DMS53 (cell line): ENCODE data around the gene PGAP3.
"Not testable (repeated sequence)": the region's sequence is repeated elsewhere in the genome, so short reads cannot be mapped to it uniquely, and the experiment has no call there.

Source experiments
- DNase-seq: peaks from one replicate; lab custom pipeline; 2025; lab: John Stamatoyannopoulos, UW

The PGAP3 gene

DNA sequence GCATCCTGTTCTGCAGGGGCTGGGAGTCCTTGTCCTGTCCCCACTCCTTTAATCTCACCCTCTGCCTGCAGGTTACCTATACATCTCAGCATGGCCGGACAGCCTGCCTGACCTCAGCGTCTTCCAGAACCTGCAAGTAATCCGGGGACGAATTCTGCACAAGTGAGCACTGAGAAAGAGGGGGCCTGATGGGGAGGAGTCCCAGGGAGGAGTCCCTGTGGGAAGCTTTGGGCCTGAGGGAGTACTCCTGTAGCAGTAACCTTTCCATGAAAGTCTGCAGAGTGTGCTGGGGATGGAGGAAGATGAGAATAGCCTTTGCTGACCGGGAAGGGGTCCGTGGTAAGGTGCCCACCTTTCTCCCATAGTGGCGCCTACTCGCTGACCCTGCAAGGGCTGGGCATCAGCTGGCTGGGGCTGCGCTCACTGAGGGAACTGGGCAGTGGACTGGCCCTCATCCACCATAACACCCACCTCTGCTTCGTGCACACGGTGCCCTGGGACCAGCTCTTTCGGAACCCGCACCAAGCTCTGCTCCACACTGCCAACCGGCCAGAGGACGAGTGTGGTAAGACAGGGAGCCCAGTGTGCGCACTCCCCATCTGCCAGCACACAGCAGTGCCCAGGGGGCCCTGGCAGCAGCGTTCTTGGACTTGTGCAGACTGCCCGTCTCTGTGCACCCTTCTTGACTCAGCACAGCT is 27.7 kb upstream of the PGAP3 start:
- DNase-seq, result no peak

GRCh38 chr17:39714234-39714633 is 26.4 kb upstream of the PGAP3 start:
- no peak for DNase-seq

- DNase-seq, result no peak
These were observed 24.0 kb upstream of the PGAP3 start for GRCh38 chr17:39711851-39712250.

DNA sequence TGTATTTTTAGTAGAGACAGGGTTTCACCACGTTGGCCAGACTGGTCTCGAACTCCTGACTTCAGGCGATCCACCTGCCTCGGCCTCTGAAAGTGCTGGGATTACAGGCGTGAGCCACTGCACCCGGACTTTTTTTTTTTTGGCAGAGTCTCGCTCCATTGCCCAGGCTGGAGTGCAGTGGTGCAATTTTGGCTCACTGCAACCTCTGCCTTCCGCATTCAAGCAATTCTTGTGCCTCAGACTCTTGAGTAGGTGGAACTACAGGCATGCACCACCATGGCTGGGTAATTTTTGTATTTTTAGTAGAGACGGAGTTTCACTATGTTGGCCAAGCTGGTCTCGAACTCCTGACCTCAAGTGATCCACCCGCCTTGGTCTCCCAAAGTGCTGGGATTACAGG is 23.2 kb upstream of the PGAP3 start:
- DNase-seq, result not testable (repeated sequence)

DNA sequence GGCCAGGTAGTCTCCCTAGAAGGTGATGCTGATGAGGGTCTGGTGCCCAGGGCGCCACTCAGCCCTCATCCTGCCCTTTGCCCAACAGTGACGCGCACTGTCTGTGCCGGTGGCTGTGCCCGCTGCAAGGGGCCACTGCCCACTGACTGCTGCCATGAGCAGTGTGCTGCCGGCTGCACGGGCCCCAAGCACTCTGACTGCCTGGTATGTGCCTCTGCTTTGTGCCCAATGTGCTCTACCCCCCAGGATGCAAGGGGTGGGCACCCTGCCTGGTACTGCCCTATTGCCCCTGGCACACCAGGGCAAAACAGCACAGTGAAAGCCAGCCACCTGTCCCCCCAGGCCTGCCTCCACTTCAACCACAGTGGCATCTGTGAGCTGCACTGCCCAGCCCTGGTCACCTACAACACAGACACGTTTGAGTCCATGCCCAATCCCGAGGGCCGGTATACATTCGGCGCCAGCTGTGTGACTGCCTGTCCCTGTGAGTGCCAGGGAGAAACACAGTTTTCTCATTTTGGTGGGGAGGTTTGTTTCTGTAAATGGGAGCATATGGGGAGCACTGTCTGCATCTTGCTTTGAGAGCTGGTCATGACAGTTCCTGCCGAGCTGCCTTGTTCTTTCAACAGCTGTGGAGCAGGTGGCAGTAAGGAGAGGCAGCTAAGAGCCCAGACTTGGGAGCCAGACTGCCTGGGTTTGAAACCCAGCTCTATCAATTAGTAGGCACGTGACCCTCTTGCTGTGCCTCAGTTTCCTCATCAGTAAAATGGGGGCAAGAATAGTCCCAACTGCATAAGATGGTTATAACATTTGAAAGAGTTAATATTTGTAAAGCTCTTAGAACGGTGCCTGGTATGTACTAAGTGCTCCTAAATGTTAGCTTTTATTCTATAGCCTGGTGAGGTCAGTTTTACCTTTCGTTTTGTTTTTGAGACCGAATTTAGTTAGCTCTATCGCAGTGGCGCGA is 22.4 kb upstream of the PGAP3 start:
- no peak for DNase-seq

DNA sequence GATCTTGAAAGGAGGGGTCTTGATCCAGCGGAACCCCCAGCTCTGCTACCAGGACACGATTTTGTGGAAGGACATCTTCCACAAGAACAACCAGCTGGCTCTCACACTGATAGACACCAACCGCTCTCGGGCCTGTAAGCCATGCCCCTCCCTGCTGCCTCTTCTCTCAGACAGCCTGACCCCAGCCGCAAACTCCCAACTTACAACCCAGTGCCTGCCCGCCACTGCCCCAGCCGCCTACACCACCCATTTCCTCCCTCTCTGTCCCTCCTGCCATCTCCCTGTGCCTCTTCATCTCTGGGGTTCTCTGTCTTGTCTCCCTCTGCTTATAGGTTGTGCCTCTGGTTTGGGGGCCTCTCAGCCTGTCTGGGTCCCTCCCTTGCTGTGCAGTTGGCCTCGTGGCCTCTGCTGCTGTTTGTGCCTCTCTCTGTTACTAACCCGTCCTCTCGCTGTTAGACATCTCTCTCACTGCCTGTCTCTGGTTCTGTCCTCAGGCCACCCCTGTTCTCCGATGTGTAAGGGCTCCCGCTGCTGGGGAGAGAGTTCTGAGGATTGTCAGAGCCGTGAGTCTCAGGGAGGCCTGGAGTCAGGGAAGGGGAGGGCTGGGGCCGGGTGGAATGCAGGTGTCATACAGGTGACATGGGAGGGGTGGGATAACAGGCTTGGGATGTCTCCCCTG is 21.6 kb upstream of the PGAP3 start:
- no peak for DNase-seq

GRCh38 chr17:39706921-39707337 is 19.1 kb upstream of the PGAP3 start:
- peak; percentile 52 for DNase-seq

- DNase-seq, result no peak
These were observed 18.5 kb upstream of the PGAP3 start for GRCh38 chr17:39706383-39706782.

- peak; percentile 94 for DNase-seq
These were observed 18.0 kb upstream of the PGAP3 start for GRCh38 chr17:39705786-39706348.

- peak; percentile 23 for DNase-seq
These were observed 17.1 kb upstream of the PGAP3 start for GRCh38 chr17:39704821-39705551.

DNA sequence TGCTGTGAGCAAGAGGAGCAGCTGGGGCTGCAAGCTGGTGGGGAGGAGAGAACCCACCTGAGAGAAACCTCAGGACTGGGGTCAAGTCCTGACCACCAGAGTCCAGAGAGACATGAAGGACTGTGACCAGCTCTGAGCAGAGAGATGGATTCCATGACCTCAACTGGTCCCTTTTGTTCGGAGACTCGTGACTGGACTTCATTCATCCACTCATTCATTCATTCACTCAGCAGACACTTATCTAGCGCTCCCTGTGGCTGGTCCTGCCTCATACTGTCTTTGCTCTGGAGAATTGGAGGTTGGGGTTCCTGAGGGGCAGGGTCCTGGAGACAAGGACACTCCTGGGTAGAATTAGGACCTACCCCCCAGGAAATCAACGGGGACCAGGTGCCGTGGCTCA is 16.1 kb upstream of the PGAP3 start:
- DNase-seq, result no peak

GRCh38 chr17:39702901-39703893 is 15.3 kb upstream of the PGAP3 start:
- peak; percentile 90 for DNase-seq

DNA sequence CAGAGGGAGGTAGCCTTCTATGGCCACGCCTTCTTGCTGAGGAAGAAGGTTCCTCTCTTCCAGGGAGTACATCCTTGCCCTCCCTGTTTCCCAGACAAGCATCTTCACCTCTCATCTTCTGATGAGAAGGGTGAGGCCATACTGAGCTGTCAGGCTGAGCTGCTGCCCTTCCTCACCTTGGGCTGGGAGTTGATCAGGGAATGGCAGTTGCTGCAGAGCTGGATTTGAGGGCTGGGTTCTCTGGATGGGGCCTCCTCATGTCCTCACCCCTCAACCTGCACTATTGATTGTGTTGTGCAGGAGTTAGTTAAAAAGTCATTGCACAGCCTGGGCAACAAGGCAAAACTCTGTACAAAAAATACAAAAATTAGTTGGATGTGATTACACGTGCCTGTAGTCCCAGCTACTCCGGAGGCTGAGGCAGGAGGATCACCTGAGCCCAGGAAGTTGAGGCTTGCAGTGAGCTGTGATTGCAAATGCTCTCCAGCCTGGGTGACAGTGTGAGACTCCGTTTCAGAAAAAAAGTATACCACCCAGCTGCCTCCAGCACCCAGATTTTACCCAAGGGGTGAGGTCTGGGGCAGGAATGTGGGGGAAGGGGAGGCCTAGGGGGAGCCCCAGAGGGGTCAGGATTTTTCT is 14.0 kb upstream of the PGAP3 start:
- DNase-seq, result no peak

GRCh38 chr17:39701012-39701783 is 13.3 kb upstream of the PGAP3 start:
- peak; percentile 35 for DNase-seq

DNA sequence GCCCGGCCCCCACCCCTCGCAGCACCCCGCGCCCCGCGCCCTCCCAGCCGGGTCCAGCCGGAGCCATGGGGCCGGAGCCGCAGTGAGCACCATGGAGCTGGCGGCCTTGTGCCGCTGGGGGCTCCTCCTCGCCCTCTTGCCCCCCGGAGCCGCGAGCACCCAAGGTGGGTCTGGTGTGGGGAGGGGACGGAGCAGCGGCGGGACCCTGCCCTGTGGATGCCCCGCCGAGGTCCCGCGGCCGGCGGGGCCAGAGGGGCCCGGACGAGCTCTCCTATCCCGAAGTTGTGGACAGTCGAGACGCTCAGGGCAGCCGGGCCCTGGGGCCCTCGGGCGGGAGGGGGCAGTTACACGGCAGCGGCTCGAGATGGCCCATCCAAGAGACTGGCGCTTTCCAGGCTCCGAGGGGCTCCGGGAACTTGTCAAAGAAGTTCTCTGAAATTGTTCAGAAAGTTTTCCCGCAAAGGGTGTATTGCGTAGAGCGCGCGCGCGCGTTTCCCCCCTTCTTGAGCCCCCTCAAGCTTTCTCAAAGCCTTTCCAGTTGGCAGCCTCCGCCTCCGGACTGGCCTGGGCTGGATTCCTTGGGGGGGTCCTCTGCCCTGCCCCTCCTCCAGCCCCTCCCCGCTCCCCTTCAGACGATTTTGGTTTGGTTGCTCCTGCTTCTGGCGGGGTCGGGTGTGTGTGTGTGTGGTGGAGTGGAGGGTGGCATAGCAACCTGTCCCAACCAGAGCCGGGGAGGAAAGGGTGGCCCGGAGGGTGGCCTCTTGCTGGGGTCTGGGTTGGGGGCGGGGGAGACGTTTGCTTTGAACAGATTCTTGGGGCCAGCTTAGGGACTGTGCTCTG is 12.5 kb upstream of the PGAP3 start:
- peak; percentile 46 for DNase-seq

DNA sequence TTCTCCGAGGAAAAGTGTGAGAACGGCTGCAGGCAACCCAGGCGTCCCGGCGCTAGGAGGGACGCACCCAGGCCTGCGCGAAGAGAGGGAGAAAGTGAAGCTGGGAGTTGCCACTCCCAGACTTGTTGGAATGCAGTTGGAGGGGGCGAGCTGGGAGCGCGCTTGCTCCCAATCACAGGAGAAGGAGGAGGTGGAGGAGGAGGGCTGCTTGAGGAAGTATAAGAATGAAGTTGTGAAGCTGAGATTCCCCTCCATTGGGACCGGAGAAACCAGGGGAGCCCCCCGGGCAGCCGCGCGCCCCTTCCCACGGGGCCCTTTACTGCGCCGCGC is 11.9 kb upstream of the PGAP3 start, which contains the start of gene ERBB2:
TSS of gene ERBB2 (plus strand) at position 247 of the 330 bp plus-strand sequence. CDS start 175 bp downstream, outside the sequence.
- peak; percentile 50 for DNase-seq

- not testable (repeated sequence) for DNase-seq
These were observed 11.4 kb upstream of the PGAP3 start for GRCh38 chr17:39699157-39699817.
